NCI-H2196 treated with DMSO at 0.1 percent for 48 hours (cell line): Measurements from ENCODE around the gene GNAI2.
"Not testable (repeated sequence)": the region's sequence is repeated elsewhere in the genome, so short reads cannot be mapped to it uniquely, and the experiment has no call there.

Experiments used
- DNase-seq: peaks from one replicate; lab custom pipeline; 2025; ENCODE audit not compliant: unreplicated experiment; lab: John Stamatoyannopoulos, UW

Gene GNAI2

DNA sequence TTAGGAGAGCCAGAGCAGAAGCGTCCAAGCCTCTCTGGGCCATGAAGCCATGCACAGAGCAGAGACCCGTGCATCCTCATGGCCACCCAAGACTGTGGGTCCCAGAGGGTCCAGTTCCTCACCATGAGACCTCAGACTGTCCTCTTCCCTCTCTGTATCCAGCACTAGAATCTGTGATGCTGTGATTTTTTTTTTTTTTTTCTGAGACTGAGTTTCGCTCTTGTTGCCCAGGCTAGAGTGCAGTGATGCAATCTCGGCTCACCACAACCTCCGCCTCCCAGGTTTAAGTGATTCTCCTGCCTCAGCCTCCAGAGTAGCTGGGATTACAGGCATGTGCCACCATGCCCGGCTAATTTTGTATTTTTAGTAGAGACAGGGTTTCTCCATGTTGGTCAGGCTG lies 8.8 kb downstream of the GNAI2 start:
- not testable (repeated sequence) for DNase-seq

DNA sequence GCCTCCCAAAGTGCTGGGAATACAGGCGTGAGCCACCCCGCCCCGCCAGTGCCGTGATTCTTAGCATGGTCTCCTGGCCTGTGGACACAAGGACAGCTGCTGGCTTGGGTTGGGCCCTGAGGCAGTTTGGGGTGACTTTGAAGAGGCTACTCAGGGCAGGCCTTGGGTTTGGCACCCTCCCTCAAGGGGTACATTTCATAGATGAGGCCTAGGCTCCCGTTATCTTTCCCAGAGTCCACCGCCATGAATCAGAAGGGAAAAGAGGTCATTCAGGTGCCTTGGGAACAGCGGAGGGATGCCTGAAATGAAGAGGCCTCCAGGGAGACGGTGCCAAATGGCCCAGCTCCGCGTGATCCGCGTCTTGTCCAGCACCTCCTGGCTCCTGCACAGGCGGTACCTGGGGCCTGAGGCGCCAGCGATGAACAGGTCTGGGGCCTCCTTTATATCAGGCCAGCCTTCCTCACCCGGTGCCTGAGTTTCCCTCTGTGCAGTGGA lies 9.3 kb downstream of the GNAI2 start:
- no peak for DNase-seq

GRCh38 chr3:50245831-50246516 lies 10.0 kb downstream of the GNAI2 start:
- DNase-seq, result peak; percentile 27

- no peak for DNase-seq
These were observed 10.5 kb downstream of the GNAI2 start for GRCh38 chr3:50246517-50246954.

DNA sequence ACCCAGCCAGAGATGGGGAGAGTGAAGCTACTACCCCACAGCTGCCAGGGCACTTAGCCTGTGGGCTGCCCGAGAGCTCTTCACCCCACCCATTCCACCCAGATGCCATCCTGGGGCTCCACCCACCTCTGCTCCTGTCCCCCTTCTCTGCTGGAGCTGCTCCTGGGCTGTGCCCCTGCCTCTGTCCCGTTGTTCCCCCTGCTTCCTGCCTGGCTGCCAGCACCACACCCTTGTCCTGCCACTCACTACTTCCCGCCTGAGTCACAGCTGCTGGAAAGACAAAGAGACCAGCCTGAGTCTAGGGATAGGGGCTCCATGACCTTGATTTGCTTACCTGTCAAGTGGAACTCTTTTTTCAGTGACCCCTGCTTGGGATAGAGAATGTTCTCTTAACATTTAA lies 12.4 kb downstream of the GNAI2 start:
- no peak for DNase-seq

GRCh38 chr3:50249457-50249856 lies 13.5 kb downstream of the GNAI2 start:
- DNase-seq, result no peak

DNA sequence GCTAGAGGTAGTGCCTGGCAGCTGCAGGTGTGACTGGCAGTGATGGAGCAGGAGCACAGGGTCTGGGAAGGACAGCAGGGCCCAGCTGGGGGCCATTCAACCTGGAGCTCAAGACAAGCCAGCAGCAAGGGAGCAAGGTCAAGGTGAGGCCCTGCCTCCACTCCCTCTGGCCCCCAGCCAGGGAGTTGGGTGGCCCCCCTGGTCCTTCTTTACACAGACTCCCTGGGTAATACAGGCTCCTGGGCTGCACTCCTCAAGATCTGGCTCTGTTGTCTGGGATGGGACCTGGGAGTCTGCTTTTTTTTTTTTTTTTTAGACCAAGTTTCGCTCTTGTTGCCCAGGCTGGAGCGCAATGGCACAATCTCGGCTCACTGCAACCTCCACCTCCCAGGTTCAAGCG lies 14.5 kb downstream of the GNAI2 start:
- DNase-seq, result no peak

- no peak for DNase-seq
These were observed 15.2 kb downstream of the GNAI2 start for GRCh38 chr3:50251220-50251619.

- DNase-seq, result no peak
These were observed 18.7 kb downstream of the GNAI2 start for GRCh38 chr3:50254577-50255250.

DNA sequence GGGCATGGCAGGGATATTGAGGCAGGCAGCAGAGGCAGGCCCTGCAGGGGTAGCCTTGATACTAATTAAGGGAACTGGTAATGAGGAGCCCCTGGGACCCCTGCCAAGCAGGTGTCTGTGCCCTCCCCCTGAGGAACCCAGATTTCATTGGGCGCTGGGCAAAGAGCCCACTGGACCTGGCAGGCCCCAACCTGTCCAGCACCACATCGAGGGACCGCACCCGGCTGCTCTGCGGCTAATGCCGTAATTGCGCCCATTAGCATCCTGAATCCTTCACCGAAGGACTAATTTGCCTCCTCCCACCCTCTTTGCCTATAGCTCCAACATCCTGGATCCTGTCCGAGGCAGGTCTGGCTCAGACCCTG lies 19.2 kb downstream of the GNAI2 start:
- DNase-seq, result no peak

GRCh38 chr3:50256978-50257890 lies 21.2 kb downstream of the GNAI2 start:
- DNase-seq, result no peak

DNA sequence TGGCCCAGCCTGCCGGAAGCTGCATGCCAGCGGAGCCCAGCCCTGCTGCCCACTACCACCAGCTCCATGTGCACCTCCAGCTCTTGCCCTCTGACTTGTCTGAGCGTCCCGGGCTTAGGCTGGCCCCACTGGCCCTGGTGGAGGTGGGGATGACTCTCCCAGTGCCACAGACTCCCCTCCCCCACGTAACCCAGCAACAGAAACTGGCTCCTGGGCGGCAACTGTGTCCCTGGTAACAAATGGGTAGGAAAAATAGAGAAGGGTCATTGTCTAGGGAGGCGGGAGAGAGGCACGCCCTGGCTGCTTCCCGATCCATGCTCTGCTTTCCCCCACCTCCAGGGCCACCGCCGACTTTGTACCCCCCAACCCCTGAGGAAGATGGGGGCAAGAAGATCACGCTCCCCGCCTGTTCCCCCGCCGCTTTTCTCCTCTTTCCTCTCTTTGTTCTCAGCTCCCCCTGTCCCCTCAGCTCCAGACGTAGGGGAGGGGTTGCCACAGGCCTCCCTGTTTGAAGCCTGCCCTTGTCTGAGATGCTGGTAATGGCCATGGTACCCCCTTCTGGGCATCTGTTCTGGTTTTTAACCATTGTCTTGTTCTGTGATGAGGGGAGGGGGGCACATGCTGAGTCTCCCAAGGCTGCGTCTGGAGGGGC lies 22.2 kb downstream of the GNAI2 start:
- DNase-seq, result no peak

DNA sequence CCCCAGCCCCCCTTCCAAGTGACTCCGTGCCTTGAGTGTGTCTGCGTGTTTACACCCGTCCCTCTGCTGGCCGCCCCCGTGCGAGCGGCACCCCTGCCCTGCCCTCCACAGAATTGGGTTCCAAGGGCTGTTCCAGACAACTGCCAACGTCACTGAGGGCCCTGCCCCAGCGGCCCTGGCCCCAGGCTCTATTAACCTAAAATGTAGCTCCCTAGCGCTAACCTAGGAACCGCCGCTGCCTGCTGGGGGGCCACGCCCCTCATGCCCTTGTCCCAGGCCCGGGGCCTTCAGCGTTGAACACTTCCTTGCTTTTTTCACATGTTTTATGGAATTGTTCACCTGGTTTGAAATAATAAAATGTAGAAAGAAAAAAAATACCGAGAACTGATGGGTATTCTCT lies 23.0 kb downstream of the GNAI2 start:
- DNase-seq, result no peak

DNA sequence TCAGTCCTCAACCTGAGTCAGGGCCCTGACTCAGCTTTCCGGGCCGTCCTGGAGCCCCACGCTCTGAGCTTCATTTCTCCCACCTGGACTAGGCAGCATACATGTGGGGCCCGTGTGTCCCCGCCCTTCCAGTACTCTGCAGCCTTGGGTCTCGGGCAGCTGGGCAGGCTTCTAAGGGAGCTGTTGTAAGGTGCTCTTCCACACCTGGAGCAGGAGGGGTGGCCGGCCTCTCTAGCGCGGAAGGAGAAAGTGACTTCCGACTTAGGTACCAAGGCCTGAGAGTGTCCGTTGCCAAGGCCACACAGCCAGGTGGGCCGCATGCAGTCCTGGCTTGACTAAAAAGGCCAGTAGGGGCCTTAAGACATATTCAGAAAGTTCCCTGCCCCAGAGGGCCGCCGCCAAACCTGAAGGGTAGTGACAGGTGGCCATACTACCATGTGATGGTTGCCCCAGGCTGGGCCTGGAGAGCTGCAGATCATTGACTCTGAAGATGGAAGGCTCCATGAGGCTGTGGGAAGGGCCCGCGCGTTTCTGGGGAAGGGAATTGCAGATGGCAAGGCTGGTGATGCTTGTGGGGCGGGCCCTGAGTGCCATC lies 23.5 kb downstream of the GNAI2 start:
- no peak for DNase-seq

GRCh38 chr3:50260027-50260941 lies 24.3 kb downstream of the GNAI2 start:
- DNase-seq, result peak; percentile 60

GRCh38 chr3:50260942-50261441 lies 25.0 kb downstream of the GNAI2 start:
- no peak for DNase-seq

DNA sequence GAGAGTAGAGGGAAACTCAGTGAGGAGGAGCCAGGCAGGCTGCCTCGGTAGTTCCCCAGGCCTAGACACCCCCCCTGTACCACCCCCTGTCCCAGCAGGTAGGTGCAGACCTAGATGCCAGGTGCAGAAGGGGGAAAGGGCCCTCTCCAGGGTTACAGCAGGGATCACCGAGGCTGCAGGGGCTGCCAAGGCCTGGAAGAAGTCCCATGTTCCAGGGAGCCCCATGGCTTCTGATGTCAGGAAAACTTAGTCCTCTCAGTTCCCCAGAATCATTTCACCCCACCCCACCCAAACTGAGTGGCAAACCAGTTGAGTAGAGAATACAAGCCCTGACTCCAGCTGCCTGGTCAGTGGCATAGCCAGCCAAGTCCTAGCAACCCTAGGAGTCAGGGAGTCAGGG lies 25.5 kb downstream of the GNAI2 start:
- DNase-seq, result no peak

DNA sequence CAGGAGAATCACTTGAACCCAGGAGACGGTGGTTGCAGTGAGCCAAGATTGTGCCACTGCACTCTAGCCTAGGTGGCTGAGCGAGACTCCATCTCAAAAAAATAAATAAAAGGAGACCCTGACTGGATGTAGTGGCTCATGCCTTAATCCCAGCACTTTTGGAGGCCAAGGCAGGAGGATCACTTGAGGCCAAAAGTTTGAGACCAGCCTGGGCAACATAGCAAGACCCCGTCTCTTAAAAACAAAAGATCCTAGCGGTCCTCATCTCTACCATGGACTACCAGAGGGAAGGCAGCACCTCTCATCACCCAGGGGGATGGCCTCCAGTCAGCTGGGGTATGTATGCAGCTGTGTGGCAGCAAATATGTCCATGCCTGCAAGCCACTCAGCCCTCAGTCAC lies 26.2 kb downstream of the GNAI2 start:
- not testable (repeated sequence) for DNase-seq

- DNase-seq, result no peak
These were observed 26.8 kb downstream of the GNAI2 start for GRCh38 chr3:50262778-50263177.
